Spleen (tissue), 7 donors: ENCODE measurements around the gene CCDC86.

Experiments
- POLR2A ChIP-seq, 3 donors: fragments of 450-650 bp; IDR thresholded peaks; one replicate each; pipeline ENCODE4 v1.5.1; 2017; ENCODE audit warnings: antibody characterized with exemption in 3 of 3, mild to moderate bottlenecking in 1 of 3
- POLR2AphosphoS5 ChIP-seq, 3 donors: sonication (generic); formaldehyde crosslinking; IDR thresholded peaks; one replicate each; pipeline ENCODE4 v1.5.1; 2017; ENCODE audit warnings: antibody characterized with exemption in 3 of 3
- TF ChIP-seq, protein P1 (sequence below), 11 experiments: fragments of 200-600 bp in 7 of 11; fragments of 450-650 bp in 4 of 11; sonication (generic) in 4 of 11; IDR thresholded peaks in 8 of 11; conservative IDR thresholded peaks in 3 of 11; 1 replicate in 7 of 11; 2 replicates in 4 of 11; pipeline versions ENCODE4 v1.4.0 to v1.8.0; 2016 to 2021; ENCODE audit warnings: antibody characterized with exemption in 11 of 11, inconsistent platforms in 4 of 11, mild to moderate bottlenecking in 1 of 11
- donor health status: DM: no; HTN: no; CAD: no; lungs with moderate emphysema.
- donor health status: DM: no; HTN: no; CAD: no.
- donor health status: DM: no; HTN: no; CAD: no.

DNA sequence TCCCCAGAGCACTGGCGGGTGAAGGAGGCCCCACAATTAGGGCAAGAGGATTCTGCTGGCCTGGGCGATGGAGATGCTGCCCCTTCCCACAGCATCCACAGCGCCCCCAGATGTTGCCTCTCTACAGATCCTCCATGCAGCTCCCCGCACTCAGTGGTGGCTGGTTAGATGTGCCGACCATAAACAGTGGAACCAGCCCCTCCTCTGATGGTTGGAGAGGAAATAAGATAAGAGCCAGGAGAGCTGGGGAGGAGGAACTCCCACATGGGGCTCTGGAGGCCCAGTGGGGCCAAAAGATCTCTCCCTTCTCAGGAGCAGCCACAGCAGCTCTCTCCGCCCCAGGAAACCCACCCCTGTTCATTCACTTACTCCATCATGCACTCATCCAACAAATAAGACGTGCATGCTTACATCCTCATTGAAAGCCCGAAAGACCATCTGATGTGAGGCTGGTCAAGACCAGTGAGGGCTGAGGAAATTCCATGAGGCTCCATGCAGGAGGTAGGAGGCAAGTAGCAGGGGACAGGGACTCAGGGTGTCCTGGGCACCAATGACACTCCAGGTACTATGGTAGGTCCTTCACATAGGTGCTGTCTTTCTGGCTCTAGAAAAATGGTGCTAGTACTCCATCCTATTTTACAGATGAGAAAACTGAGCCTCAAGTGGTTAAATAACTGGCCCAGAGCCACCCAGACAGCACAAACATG lies 12.4 kb downstream of the CCDC86 start:
- no peak for TF ChIP-seq POLR2A (IDR thresholded peaks at IDR 0.05)
- no peak for TF ChIP-seq POLR2AphosphoS5 (IDR thresholded peaks at IDR 0.05)
- TF ChIP-seq, protein P1, sequence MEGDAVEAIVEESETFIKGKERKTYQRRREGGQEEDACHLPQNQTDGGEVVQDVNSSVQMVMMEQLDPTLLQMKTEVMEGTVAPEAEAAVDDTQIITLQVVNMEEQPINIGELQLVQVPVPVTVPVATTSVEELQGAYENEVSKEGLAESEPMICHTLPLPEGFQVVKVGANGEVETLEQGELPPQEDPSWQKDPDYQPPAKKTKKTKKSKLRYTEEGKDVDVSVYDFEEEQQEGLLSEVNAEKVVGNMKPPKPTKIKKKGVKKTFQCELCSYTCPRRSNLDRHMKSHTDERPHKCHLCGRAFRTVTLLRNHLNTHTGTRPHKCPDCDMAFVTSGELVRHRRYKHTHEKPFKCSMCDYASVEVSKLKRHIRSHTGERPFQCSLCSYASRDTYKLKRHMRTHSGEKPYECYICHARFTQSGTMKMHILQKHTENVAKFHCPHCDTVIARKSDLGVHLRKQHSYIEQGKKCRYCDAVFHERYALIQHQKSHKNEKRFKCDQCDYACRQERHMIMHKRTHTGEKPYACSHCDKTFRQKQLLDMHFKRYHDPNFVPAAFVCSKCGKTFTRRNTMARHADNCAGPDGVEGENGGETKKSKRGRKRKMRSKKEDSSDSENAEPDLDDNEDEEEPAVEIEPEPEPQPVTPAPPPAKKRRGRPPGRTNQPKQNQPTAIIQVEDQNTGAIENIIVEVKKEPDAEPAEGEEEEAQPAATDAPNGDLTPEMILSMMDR (IDR thresholded peaks at IDR 0.05 in 8 of 11, conservative IDR thresholded peaks at IDR 0.05 in 3 of 11) = no peak
